ENCODE results near the gene HVCN1. TPM values are rescaled to one million over a fixed set of nuclear protein-coding genes. Genes with fewer than 3 reads are reported as not detected.

The HVCN1 gene
- total RNA-seq, 1 experiment from 2014 or later: 3.4 TPM

- no peaks in the 10 kb centered on the region for H3K9me2 ChIP-seq (ENCODE audit: insufficient read depth)
- H3K27ac ChIP-seq: no peak overlapping the region
- H3K36me3 ChIP-seq (ENCODE audit: low read depth): no peaks in the 10 kb centered on the region
- H3K4me1 ChIP-seq (replicated peaks; ENCODE audit: insufficient read depth): no peaks in the 10 kb centered on the region
- H3K4me3 ChIP-seq: no peak overlapping the region
- 0 out of 2 replicates have a peak, but pooled peaks cover 3% of the 10 kb centered on the region for H3K27me3 ChIP-seq (ENCODE audit: insufficient read depth, low read depth)
- POLR2A ChIA-PET (ENCODE audit: unreplicated experiment): no interaction called here
- no peak overlapping the region for H3K4me2 ChIP-seq
- no peaks in the 10 kb centered on the region for H3F3A ChIP-seq (ENCODE audit: insufficient read depth, low read depth)
- BruUV-seq (replicated peaks): no TSS peak
- no peaks in the 10 kb centered on the region for H3K79me2 ChIP-seq (ENCODE audit: low read depth)
- intact Hi-C loops (cut with micrococcal nuclease; ENCODE audit: unreplicated experiment): no loop called here
- no peaks in the 10 kb centered on the region for H4K20me1 ChIP-seq (ENCODE audit: insufficient read depth)
- CTCF ChIA-PET: no interaction called here
- no peak for DNase-seq
- no peaks in the 10 kb centered on the region for H3K9me3 ChIP-seq (ENCODE audit: insufficient read depth, low read depth)
- TF ChIP-seq EZH2 (IDR thresholded peaks at IDR 0.05; ENCODE audit: low read depth) (no peak), CTCF (conservative IDR thresholded peaks at IDR 0.05) (no peak)
- no peak overlapping the region for H2AFZ ChIP-seq
These were observed 12.7 kb downstream of the HVCN1 start for GRCh38 chr12:110676171-110676570.

- no TSS peak for BruUV-seq (replicated peaks)
These were observed 18.7 kb downstream of the HVCN1 start for GRCh38 chr12:110670161-110670701.

GRCh38 chr12:110669193-110669502 is 19.8 kb downstream of the HVCN1 start:
- no TSS peak for BruUV-seq (replicated peaks)
- TF ChIP-seq CTCF (conservative IDR thresholded peaks at IDR 0.05) (no peak), EZH2 (IDR thresholded peaks at IDR 0.05; ENCODE audit: low read depth) (no peak)
- H2AFZ ChIP-seq: no peak overlapping the region
- H3K4me2 ChIP-seq: no peak overlapping the region
- H3K36me3 ChIP-seq (ENCODE audit: low read depth): no peaks in the 10 kb centered on the region
- POLR2A ChIA-PET (ENCODE audit: unreplicated experiment): no interaction called here
- CTCF ChIA-PET: no interaction called here
- no peaks in the 10 kb centered on the region for H4K20me1 ChIP-seq (ENCODE audit: insufficient read depth)
- no peaks in the 10 kb centered on the region for H3K9me3 ChIP-seq (ENCODE audit: insufficient read depth, low read depth)
- intact Hi-C loops (cut with micrococcal nuclease; ENCODE audit: unreplicated experiment): no loop called here
- H3K4me3 ChIP-seq: no peak overlapping the region
- no peak overlapping the region for H3K27ac ChIP-seq
- H3K79me2 ChIP-seq (ENCODE audit: low read depth): no peaks in the 10 kb centered on the region
- no peak for DNase-seq
- H3K4me1 ChIP-seq (replicated peaks; ENCODE audit: insufficient read depth): no peaks in the 10 kb centered on the region
- H3K9me2 ChIP-seq (ENCODE audit: insufficient read depth): no peaks in the 10 kb centered on the region
- H3F3A ChIP-seq (ENCODE audit: insufficient read depth, low read depth): no peaks in the 10 kb centered on the region
- H3K27me3 ChIP-seq (ENCODE audit: insufficient read depth, low read depth): peaks cover 7% of the 10 kb centered on the region

More at GRCh38 chr12:110670161-110670701, 18.7 kb downstream of the HVCN1 start:
- no peaks in the 10 kb centered on the region for H3K79me2 ChIP-seq (ENCODE audit: low read depth)
- CTCF ChIA-PET: no interaction called here
- no peaks in the 10 kb centered on the region for H3K9me3 ChIP-seq (ENCODE audit: insufficient read depth, low read depth)
- TF ChIP-seq EZH2 (IDR thresholded peaks at IDR 0.05; ENCODE audit: low read depth): no peak
- TF ChIP-seq CTCF (conservative IDR thresholded peaks at IDR 0.05): no peak
- H2AFZ ChIP-seq: no peak overlapping the region
- POLR2A ChIA-PET (ENCODE audit: unreplicated experiment): interaction anchor here (0.7 kb wide), 1 partner anchor 50 kb away, joined by 5 read pairs; no protein-coding TSS in a partner anchor
- H3K36me3 ChIP-seq (ENCODE audit: low read depth): no peaks in the 10 kb centered on the region
- no peak overlapping the region for H3K27ac ChIP-seq
- H3K27me3 ChIP-seq (ENCODE audit: insufficient read depth, low read depth): no peaks in the 10 kb centered on the region; the same call in 1 of the 2 replicates
- intact Hi-C loops (cut with micrococcal nuclease; ENCODE audit: unreplicated experiment): no loop called here
- DNase-seq: no peak
- no peak overlapping the region for H3K4me2 ChIP-seq
- H3K9me2 ChIP-seq (ENCODE audit: insufficient read depth): no peaks in the 10 kb centered on the region
- H3F3A ChIP-seq (ENCODE audit: insufficient read depth, low read depth): no peaks in the 10 kb centered on the region
- H4K20me1 ChIP-seq (ENCODE audit: insufficient read depth): no peaks in the 10 kb centered on the region
- no peak overlapping the region for H3K4me3 ChIP-seq
- no peaks in the 10 kb centered on the region for H3K4me1 ChIP-seq (replicated peaks; ENCODE audit: insufficient read depth)

All from PC-9 (cell line).